IMR-90 (cell line): ENCODE results near the gene NCKAP5L. TPM values are rescaled to one million over a fixed set of nuclear protein-coding genes. Genes with fewer than 3 reads are reported as not detected.

ENCODE experiments used
- ATAC-seq: fragments of 200-7000 bp; cut with Tn5 transposase; 2 replicates; pipeline ENCODE4 v1.9.1; 2020; ENCODE audit warnings: low read depth, mild to moderate bottlenecking, moderate library complexity
- BruUV-seq: library from RNA; stranded (reverse); fragments of 400-500 nt; replicated peaks from 2 replicates; lab custom pipeline; 2021; lab: Mats Ljungman, UMichigan
- CTCF ChIA-PET: fragments of 300-600 bp; formaldehyde crosslinking; extraction: SDS; loops from one replicate; lab custom pipeline; 2021; ENCODE audit warnings: antibody characterized with exemption; lab: Yijun Ruan, JAX
- POLR2A ChIA-PET: fragments of 300-600 bp; sonication (Branson Sonifier 250); formaldehyde crosslinking; loops from one replicate; lab custom pipeline; 2022; ENCODE audit warnings: antibody characterized with exemption; ENCODE audit not compliant: unreplicated experiment; lab: Charles Lee
- DNase-seq: peaks from one replicate; pipeline ENCODE4 v3.0.0; 2013
- H2AFZ ChIP-seq: replicated peaks from 2 replicates; pipeline ENCODE3; 2013; ENCODE audit warnings: low read length, mild to moderate bottlenecking; ENCODE audit not compliant: poor library complexity
- H2AK5ac ChIP-seq: 2 replicates; pipeline ENCODE4 v1.6.1; 2013; ENCODE audit warnings: low read depth, low read length, inconsistent platforms
- H2AK9ac ChIP-seq: replicated peaks from 2 replicates; pipeline ENCODE3; 2013; ENCODE audit warnings: mild to moderate bottlenecking, low read depth, low read length, moderate library complexity; ENCODE audit not compliant: poor library complexity
- H2BK120ac ChIP-seq: 2 replicates; pipeline ENCODE4 v1.6.1; 2013; ENCODE audit warnings: low read depth, low read length, inconsistent platforms
- H2BK15ac ChIP-seq: 3 replicates; pipeline ENCODE4 v1.6.1; 2013; ENCODE audit warnings: low read depth, low read length, inconsistent platforms
- H2BK20ac ChIP-seq: 2 replicates; pipeline ENCODE4 v1.6.1; 2013; ENCODE audit warnings: low read depth, mild to moderate bottlenecking, inconsistent platforms, low read length, moderate library complexity
- H2BK5ac ChIP-seq: 2 replicates; pipeline ENCODE4 v1.6.1; 2013; ENCODE audit warnings: mild to moderate bottlenecking, low read depth, low read length, inconsistent platforms; ENCODE audit not compliant: poor library complexity, severe bottlenecking
- H3K14ac ChIP-seq: replicated peaks from 2 replicates; pipeline ENCODE4 v1.6.1; 2013; ENCODE audit warnings: low read depth, low read length, inconsistent platforms
- H3K18ac ChIP-seq: 2 replicates; pipeline ENCODE4 v1.6.1; 2013; ENCODE audit warnings: low read depth, low read length, control low read depth
- H3K23ac ChIP-seq: 2 replicates; pipeline ENCODE4 v1.6.1; 2013; ENCODE audit warnings: low read depth, low read length, inconsistent platforms
- H3K27ac ChIP-seq: 2 replicates; pipeline ENCODE4 v1.5.1; 2013; ENCODE audit warnings: mild to moderate bottlenecking, control low read depth, low read length; ENCODE audit not compliant: insufficient read depth
- H3K27me3 ChIP-seq: 2 replicates; pipeline ENCODE4 v1.6.1; 2013; ENCODE audit warnings: low read length; ENCODE audit not compliant: control insufficient read depth, insufficient read depth
- H3K36me3 ChIP-seq: 2 replicates; pipeline ENCODE4 v1.6.1; 2013; ENCODE audit warnings: low read length, mixed read lengths; ENCODE audit not compliant: control insufficient read depth, insufficient read depth
- H3K4ac ChIP-seq: 2 replicates; pipeline ENCODE4 v1.6.1; 2013; ENCODE audit warnings: low read depth, low read length, inconsistent platforms
- H3K4me1 ChIP-seq: 2 replicates; pipeline ENCODE4 v1.6.1; 2013; ENCODE audit warnings: low read length, mixed read lengths; ENCODE audit not compliant: control insufficient read depth, insufficient read depth
- H3K4me2 ChIP-seq: 2 replicates; pipeline ENCODE4 v1.6.1; 2013; ENCODE audit warnings: low read depth, mild to moderate bottlenecking, control low read depth, low read length, moderate library complexity
- H3K4me3 ChIP-seq: 2 replicates; pipeline ENCODE4 v1.5.1; 2013; ENCODE audit warnings: low read depth, mild to moderate bottlenecking, control low read depth, low read length, moderate library complexity; ENCODE audit not compliant: insufficient read depth
- H3K56ac ChIP-seq: 2 replicates; pipeline ENCODE4 v1.6.1; 2013; ENCODE audit warnings: low read length, inconsistent platforms; ENCODE audit not compliant: insufficient read depth; ENCODE audit errors: extremely low read depth
- H3K79me1 ChIP-seq, 2 experiments: 2 replicates each; pipeline ENCODE4 v1.6.1; 2013; ENCODE audit warnings: low read length in 2 of 2, inconsistent platforms in 1 of 2, low read depth in 1 of 2
- H3K9ac ChIP-seq: 2 replicates; pipeline ENCODE4 v1.6.1; 2013; ENCODE audit warnings: low read depth, low read length, control low read depth
- H3K9me1 ChIP-seq: 2 replicates; pipeline ENCODE4 v1.6.1; 2013; ENCODE audit warnings: low read length, inconsistent platforms; ENCODE audit not compliant: insufficient read depth
- H3K9me3 ChIP-seq: 2 replicates; pipeline ENCODE4 v1.6.1; 2013; ENCODE audit warnings: low read length; ENCODE audit not compliant: control insufficient read depth, insufficient read depth
- H4K20me1 ChIP-seq: 2 replicates; pipeline ENCODE4 v1.6.1; 2013; ENCODE audit warnings: low read length, inconsistent platforms; ENCODE audit not compliant: insufficient read depth
- H4K5ac ChIP-seq: 2 replicates; pipeline ENCODE4 v1.6.1; 2013; ENCODE audit warnings: mild to moderate bottlenecking, low read depth, low read length, control low read depth
- H4K8ac ChIP-seq, 2 experiments: 2 replicates each; pipeline ENCODE4 v1.6.1; 2013; ENCODE audit warnings: low read depth in 2 of 2, low read length in 2 of 2, control low read depth in 1 of 2, inconsistent platforms in 1 of 2
- H4K91ac ChIP-seq: 2 replicates; pipeline ENCODE4 v1.6.1; 2013; ENCODE audit warnings: low read depth, low read length, inconsistent platforms; ENCODE audit not compliant: insufficient read depth
- BHLHE40 ChIP-seq: fragments of 150-350 bp; IDR thresholded peaks from 2 replicates; pipeline ENCODE4 v1.6.1; 2016; ENCODE audit warnings: mild to moderate bottlenecking, low read depth, low read length
- CEBPB ChIP-seq: IDR thresholded peaks from 2 replicates; pipeline ENCODE4 v1.6.1; 2012; ENCODE audit warnings: low read depth, low read length, improper control_type of control experiment
- CTCF ChIP-seq: conservative IDR thresholded peaks from 2 replicates; pipeline ENCODE4 v1.5.1; 2012; ENCODE audit warnings: mild to moderate bottlenecking, low read depth, low read length, improper control_type of control experiment
- FOS ChIP-seq: fragments of 150-350 bp; IDR thresholded peaks from 2 replicates; pipeline ENCODE4 v1.6.1; 2016; ENCODE audit warnings: low read depth, low read length
- MAFK ChIP-seq: IDR thresholded peaks from 2 replicates; pipeline ENCODE4 v1.6.1; 2012; ENCODE audit warnings: low read depth, low read length, improper control_type of control experiment
- MAZ ChIP-seq: IDR thresholded peaks from 2 replicates; pipeline ENCODE4 v1.6.1; 2012; ENCODE audit warnings: low read depth, mild to moderate bottlenecking, low read length, improper control_type of control experiment, moderate library complexity, borderline replicate concordance
- MXI1 ChIP-seq: IDR thresholded peaks from 2 replicates; pipeline ENCODE4 v1.6.1; 2012; ENCODE audit warnings: low read depth, mild to moderate bottlenecking, low read length, moderate library complexity, borderline replicate concordance
- RAD21 ChIP-seq: IDR thresholded peaks from 2 replicates; pipeline ENCODE4 v1.6.1; 2012; ENCODE audit warnings: low read length, improper control_type of control experiment
- RCOR1 ChIP-seq: IDR thresholded peaks from 2 replicates; pipeline ENCODE4 v1.6.1; 2012; ENCODE audit warnings: mild to moderate bottlenecking, low read length, improper control_type of control experiment; ENCODE audit not compliant: insufficient replicate concordance
- USF2 ChIP-seq: fragments of 150-350 bp; IDR thresholded peaks from 2 replicates; pipeline ENCODE4 v1.6.1; 2017; ENCODE audit warnings: mild to moderate bottlenecking, antibody characterized with exemption, low read length, low read depth
- WGBS, 2 experiments: methylation state at CpG; one replicate each; pipeline versions ENCODE4 v1.1.5 to v1.1.7; 2013; ENCODE audit warnings: missing lambda C conversion rate in 2 of 2; ENCODE audit not compliant: insufficient read length in 1 of 2; ENCODE audit errors: extremely low coverage in 2 of 2; 5-methylcytosine and 5-hydroxymethylcytosine counted together
- dilution Hi-C: fragments of 300-500 bp; cut with HindIII; formaldehyde crosslinking; loops from one replicate; pipeline ENCODE4 v1.14.3; 2018; ENCODE audit warnings: low sequenced_read_pairs; ENCODE audit not compliant: unreplicated experiment
- in situ Hi-C: fragments of 300-500 bp; cut with MboI; formaldehyde crosslinking; loops from 3 replicates; pipeline ENCODE4 v1.14.3; 2019; ENCODE audit warnings: low sequenced_read_pairs, inconsistent platforms, mixed read lengths
- intact Hi-C: fragments of 100-400 bp; cut with micrococcal nuclease; formaldehyde crosslinking; loops from 2 replicates; pipeline ENCODE4 v1.10.0; 2022
- polyA plus RNA-seq, 3 experiments: library from polyadenylated mRNA; depleted of rRNA; stranded (reverse); fragments of >200 nt; gene quantifications; 2 replicates each; pipeline ENCODE4 v1.2.3, GENCODE V29; 2012; ENCODE audit warnings: low replicate concordance in 1 of 3
- total RNA-seq: library from RNA; depleted of rRNA; stranded (reverse); fragments of >200 nt; gene quantifications from 2 replicates; pipeline ENCODE4 v1.2.3, GENCODE V29; 2012

Gene NCKAP5L
- total and polyA plus RNA-seq, 2 of the 4 experiments (the other 2 are of a cell fraction) = 6.1 to 14.4 TPM

GRCh38 chr12:49825971-49826421, 2.2 kb downstream of the NCKAP5L start:
- 0 out of 2 replicates have a peak overlapping the region, but pooled peaks have one; percentile 36 for H3K4ac ChIP-seq
- H3K56ac ChIP-seq = no peak overlapping the region
- ChIA-PET POLR2A (interaction anchor here (0.6 kb wide), 1 partner anchor 66 kb away, joined by 13 read pairs; no protein-coding TSS in a partner anchor), CTCF (interaction anchor here (1.0 kb wide), 1 partner anchor 13 kb away, joined by 3 read pairs; no protein-coding TSS in a partner anchor)
- H4K91ac ChIP-seq = no peak overlapping the region
- intact Hi-C loops = no loop called here
- WGBS, 2 experiments = 50% methylated on average over 1 of the region's 4 CpGs; no CpG with 5 or more reads in 1 of the 2 experiments
- in situ Hi-C loops = no loop called here
- H3K9me1 ChIP-seq = peaks cover 32% of the 10 kb centered on the region
- H3K9me3 ChIP-seq = no peaks in the 10 kb centered on the region
- peak overlapping the region; percentile 75; the same call in 1 of the 2 replicates for H2AK5ac ChIP-seq
- dilution Hi-C loops = no loop called here
- H4K5ac ChIP-seq = no peak overlapping the region
- H4K20me1 ChIP-seq = peaks cover 67% of the 10 kb centered on the region
- peaks cover 20 to 80% of the 10 kb centered on the region in 2 experiments for H3K79me1 ChIP-seq
- H2BK20ac ChIP-seq = no peak overlapping the region
- no peak overlapping the region for H3K18ac ChIP-seq
- no peaks in the 10 kb centered on the region for H3K27me3 ChIP-seq
- TF ChIP-seq CEBPB = no peak
- no peak for TF ChIP-seq MXI1
- TF ChIP-seq MAFK = no peak
- no peak for TF ChIP-seq CTCF
- no peak for TF ChIP-seq USF2
- no peak for TF ChIP-seq FOS
- TF ChIP-seq BHLHE40 = no peak
- no peak for TF ChIP-seq RAD21
- no peak for TF ChIP-seq RCOR1
- no peak for TF ChIP-seq MAZ
- H3K14ac ChIP-seq = peak overlapping the region; percentile 19; the same call in 1 of the 2 replicates
- H4K8ac ChIP-seq = no peak overlapping the region
- peak overlapping the region; percentile 28; the same call in 1 of the 2 replicates for H3K9ac ChIP-seq
- H2AFZ ChIP-seq = no peak overlapping the region
- peak overlapping the region; percentile 93; the same call in 1 of the 2 replicates for H3K4me2 ChIP-seq
- ATAC-seq = no peak
- no TSS peak for BruUV-seq
- peak overlapping the region; percentile 10 for H2AK9ac ChIP-seq
- peak overlapping the region; percentile 92; the same call in 1 of the 2 replicates for H3K23ac ChIP-seq
- no peak overlapping the region for H2BK15ac ChIP-seq
- H3K36me3 ChIP-seq = peaks cover 6% of the 10 kb centered on the region; the same call in 1 of the 2 replicates
- peak; percentile 53 for DNase-seq
- H2BK5ac ChIP-seq = peak overlapping the region; percentile 59
- H3K4me1 ChIP-seq = peaks cover 27% of the 10 kb centered on the region
- H3K27ac ChIP-seq = peak overlapping the region; percentile 61
- no peak overlapping the region for H3K4me3 ChIP-seq
- no peak overlapping the region for H2BK120ac ChIP-seq
